Skin of body (tissue), 2 donors: Measurements from ENCODE around the gene WIZ. TPM values are rescaled to one million over a fixed set of nuclear protein-coding genes. Genes with fewer than 3 reads are reported as not detected.
A peak's percentile ranks its signal among the peaks of the same experiment; 100 is the strongest.

Experiments
- DNase-seq: peaks from one replicate; lab custom pipeline; 2025; lab: John Stamatoyannopoulos, UW
- total RNA-seq: library from RNA; depleted of rRNA; stranded (reverse); fragments of >200 nt; gene quantifications from one replicate; pipeline ENCODE4 v1.2.3, GENCODE V29; 2014

WIZ gene
- total RNA-seq, 1 donor from 2014 or later = 11.5 TPM

- DNase-seq = no peak
Measured at GRCh38 chr19:15445807-15446376, 3.9 kb downstream of the WIZ start.

GRCh38 chr19:15445227-15445605, 4.5 kb downstream of the WIZ start:
- no peak for DNase-seq

- no peak for DNase-seq
Measured at GRCh38 chr19:15444505-15445226, 5.1 kb downstream of the WIZ start.

GRCh38 chr19:15443838-15444237, 5.9 kb downstream of the WIZ start:
- DNase-seq = no peak

GRCh38 chr19:15443325-15443724, 6.4 kb downstream of the WIZ start:
- no peak for DNase-seq

- no peak for DNase-seq
Measured at GRCh38 chr19:15442142-15442920, 7.4 kb downstream of the WIZ start.

- DNase-seq = no peak
Measured at GRCh38 chr19:15441317-15441716, 8.4 kb downstream of the WIZ start.

- DNase-seq = no peak
Measured at GRCh38 chr19:15439821-15440641, 9.7 kb downstream of the WIZ start.

- no peak for DNase-seq
Measured at GRCh38 chr19:15439078-15439799, 10.5 kb downstream of the WIZ start.

GRCh38 chr19:15438577-15438976, 11.2 kb downstream of the WIZ start:
- no peak for DNase-seq

GRCh38 chr19:15438124-15438496, 11.6 kb downstream of the WIZ start:
- no peak for DNase-seq

GRCh38 chr19:15437355-15438123, 12.2 kb downstream of the WIZ start:
- peak; percentile 25 for DNase-seq

- no peak for DNase-seq
Measured at GRCh38 chr19:15436826-15437110, 13.0 kb downstream of the WIZ start.

- no peak for DNase-seq
Measured at GRCh38 chr19:15436012-15436825, 13.5 kb downstream of the WIZ start.

- DNase-seq = no peak
Measured at GRCh38 chr19:15433519-15434069, 16.2 kb downstream of the WIZ start.

- DNase-seq = peak; percentile 91
Measured at GRCh38 chr19:15432629-15433518, 16.9 kb downstream of the WIZ start.

GRCh38 chr19:15432018-15432494, 17.7 kb downstream of the WIZ start:
- DNase-seq = no peak

GRCh38 chr19:15431396-15432017, 18.2 kb downstream of the WIZ start:
- no peak for DNase-seq
